ENCODE results near the gene OR2M2.

Gene OR2M2

GRCh38 chr1:248196965-248197364 is 22.3 kb downstream of the OR2M2 start, which contains the start of gene OR2M3:
TSS of gene OR2M3 (plus strand) at chr1:248197265. CDS start at chr1:248203068, 5,803 bp downstream.
- no peaks in the 10 kb centered on the region for H3K36me3 Mint-ChIP-seq (ENCODE audit: low read depth)

GRCh38 chr1:248215880-248216279 is 41.3 kb downstream of the OR2M2 start:
- DNase-seq (no peak), ATAC-seq (no peak)
- H3K27ac Mint-ChIP-seq = no peak overlapping the region
- peaks cover 2% of the 10 kb centered on the region for H3K27me3 Mint-ChIP-seq
- no peak overlapping the region for H3K4me3 Mint-ChIP-seq
- H3K36me3 Mint-ChIP-seq (ENCODE audit: low read depth) = no peaks in the 10 kb centered on the region
- peaks cover 6% of the 10 kb centered on the region for H3K9me3 Mint-ChIP-seq
- H3K4me1 Mint-ChIP-seq = no peaks in the 10 kb centered on the region

More at GRCh38 chr1:248196965-248197364, 22.3 kb downstream of the OR2M2 start, which contains the start of gene OR2M3:
- H3K4me3 Mint-ChIP-seq = no peak within 1 kb of the TSS
- H3K27ac Mint-ChIP-seq = no peak within 1 kb of the TSS
- H3K9me3 Mint-ChIP-seq = peaks cover 24% of the 10 kb centered on the region
- ATAC-seq (no peak), DNase-seq (no peak)
- H3K27me3 Mint-ChIP-seq = no peaks in the 10 kb centered on the region
- H3K4me1 Mint-ChIP-seq = no peaks in the 10 kb centered on the region

- no peak overlapping the region for H3K27ac Mint-ChIP-seq
- H3K36me3 Mint-ChIP-seq (ENCODE audit: low read depth) = no peaks in the 10 kb centered on the region
- H3K9me3 Mint-ChIP-seq = peaks cover 24% of the 10 kb centered on the region
- no peak for ATAC-seq
- no peak for DNase-seq
- no peak overlapping the region for H3K4me3 Mint-ChIP-seq
- no peaks in the 10 kb centered on the region for H3K27me3 Mint-ChIP-seq
- no peaks in the 10 kb centered on the region for H3K4me1 Mint-ChIP-seq
These were observed 50.9 kb downstream of the OR2M2 start for GRCh38 chr1:248225537-248225936.

GRCh38 chr1:248229360-248229908 is 54.8 kb downstream of the OR2M2 start:
- H3K27ac Mint-ChIP-seq = no peak overlapping the region
- ATAC-seq = no peak
- peaks cover 20% of the 10 kb centered on the region for H3K9me3 Mint-ChIP-seq
- no peak overlapping the region for H3K4me3 Mint-ChIP-seq
- DNase-seq = no peak
- H3K4me1 Mint-ChIP-seq = no peaks in the 10 kb centered on the region
- H3K36me3 Mint-ChIP-seq (ENCODE audit: low read depth) = no peaks in the 10 kb centered on the region
- no peaks in the 10 kb centered on the region for H3K27me3 Mint-ChIP-seq

All from activated naive CD8-positive, alpha-beta T cell treated with anti-CD3 and anti-CD28 coated beads, Interleukin-2, amount 50 U/mL, for 24 hours (primary cell).